Measurements from ENCODE around the gene SLIRP. TPM values are rescaled to one million over a fixed set of nuclear protein-coding genes. Genes with fewer than 3 reads are reported as not detected.

Gene SLIRP
- total and polyA plus RNA-seq, 8 donors, result 68.6 to 93.9 (median 75.1) TPM

- ATAC-seq, result no peak
- TF ChIP-seq CTCF (IDR thresholded peaks at IDR 0.05), result no peak
- intact Hi-C loops (cut with DNase I), result no loop called here
- Histone ChIP-seq H3K36me3 (peaks cover 4 to 88% of the 10 kb centered on the region in 2 donors), H3K27me3 (no peaks in the 10 kb centered on the region), H3K4me1 (peaks cover 0 to 18% of the 10 kb centered on the region in 2 donors), H3K27ac (no peak overlapping the region), H3K9me3 (no peaks in the 10 kb centered on the region), H3K4me3 (no peak overlapping the region)
- no peak for DNase-seq
Measured at GRCh38 chr14:77752266-77752665, 44.4 kb downstream of the SLIRP start.

- DNase-seq (no peak), ATAC-seq (no peak)
- intact Hi-C loops (cut with DNase I), result no loop called here
- no peak overlapping the region for H3K27ac ChIP-seq
- no peak for TF ChIP-seq CTCF (IDR thresholded peaks at IDR 0.05)
- H3K4me3 ChIP-seq, result no peak overlapping the region
- peaks cover 4 to 83% of the 10 kb centered on the region in 2 donors for H3K36me3 ChIP-seq
- no peaks in the 10 kb centered on the region for H3K9me3 ChIP-seq
- peaks cover 0 to 25% of the 10 kb centered on the region in 2 donors for H3K4me1 ChIP-seq
- H3K27me3 ChIP-seq, result no peaks in the 10 kb centered on the region
Measured at GRCh38 chr14:77752799-77753516, 45.1 kb downstream of the SLIRP start.

- Histone ChIP-seq H3K4me3 (peak within 1 kb of the TSS; percentile 84 to 99), H3K4me1 (peaks cover 11 to 43% of the 10 kb centered on the region in 2 donors), H3K36me3 (peaks cover 0 to 15% of the 10 kb centered on the region in 2 donors), H3K27ac (peak within 1 kb of the TSS; percentile 89 to 96), H3K27me3 (no peaks in the 10 kb centered on the region), H3K9me3 (no peaks in the 10 kb centered on the region)
- intact Hi-C loops (cut with DNase I), result no loop called here
- peak; percentile 98 for ATAC-seq
- TF ChIP-seq CTCF (IDR thresholded peaks at IDR 0.05), result no peak
- peak; percentile 93 to 98 (median 96) for DNase-seq
Measured at GRCh38 chr14:77760381-77761204, 52.7 kb downstream of the SLIRP start, which contains the start of gene SNW1. Gene SNW1, minus strand, starts transcription at chr14:77761156. Its CDS starts 29 bp downstream, at chr14:77761127.

GRCh38 chr14:77761205-77761931 is 53.5 kb downstream of the SLIRP start:
- DNase-seq (peak in 2 of 4 donors; percentile 40 to 56), ATAC-seq (peak; percentile 46)
- Histone ChIP-seq H3K27me3 (no peaks in the 10 kb centered on the region), H3K27ac (peak overlapping the region; percentile 89 to 96), H3K4me1 (peaks cover 11 to 43% of the 10 kb centered on the region in 2 donors), H3K4me3 (peak overlapping the region; percentile 84 to 99), H3K9me3 (no peaks in the 10 kb centered on the region), H3K36me3 (peaks cover 0 to 7% of the 10 kb centered on the region in 2 donors)
- TF ChIP-seq CTCF (IDR thresholded peaks at IDR 0.05), result peak in 1 of 2 donors; percentile 19
- intact Hi-C loops (cut with DNase I), result no loop called here
